Measurements from ENCODE around the gene SIK3.
"Not testable (repeated sequence)": the region's sequence is repeated elsewhere in the genome, so short reads cannot be mapped to it uniquely, and the experiment has no call there.

The SIK3 gene

DNA sequence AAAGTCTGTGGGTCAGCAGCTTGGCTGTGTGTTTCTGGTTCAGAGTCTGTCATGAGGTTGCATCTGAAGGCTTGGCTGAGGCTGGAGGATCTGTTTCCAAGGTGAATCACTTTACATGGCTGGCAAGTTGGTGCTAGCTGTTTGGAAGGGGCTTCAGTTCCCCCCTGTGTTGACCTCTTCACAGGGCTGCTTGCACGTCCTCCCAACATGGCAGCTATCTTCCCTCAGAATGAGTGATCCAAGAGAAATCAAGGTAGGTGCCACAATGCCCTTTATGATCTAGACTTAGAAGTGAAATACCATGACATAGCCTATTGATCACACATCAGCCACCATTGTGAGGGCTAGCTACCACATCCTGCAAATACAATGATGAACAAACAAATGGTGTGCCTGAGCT is 285.1 kb downstream of the SIK3 start:
- DNase-seq: no peak

DNA sequence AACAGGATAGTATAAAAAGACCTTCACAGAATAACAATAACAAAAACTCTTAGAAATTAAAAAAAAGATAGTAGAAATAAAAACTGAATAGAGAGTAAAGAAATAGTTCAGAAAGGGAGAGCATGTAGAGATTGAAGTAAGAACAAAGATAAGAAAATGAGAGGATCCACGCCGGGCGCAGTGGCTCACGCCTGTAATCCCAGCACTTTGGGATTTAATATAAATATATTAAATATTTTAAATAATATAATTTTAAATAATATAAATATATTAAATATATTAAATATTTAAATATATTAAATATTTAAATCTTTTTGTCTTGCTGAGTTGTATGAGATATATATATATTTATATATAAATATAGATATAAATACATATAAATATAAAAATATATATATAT is 286.1 kb downstream of the SIK3 start:
- DNase-seq: no peak

DNA sequence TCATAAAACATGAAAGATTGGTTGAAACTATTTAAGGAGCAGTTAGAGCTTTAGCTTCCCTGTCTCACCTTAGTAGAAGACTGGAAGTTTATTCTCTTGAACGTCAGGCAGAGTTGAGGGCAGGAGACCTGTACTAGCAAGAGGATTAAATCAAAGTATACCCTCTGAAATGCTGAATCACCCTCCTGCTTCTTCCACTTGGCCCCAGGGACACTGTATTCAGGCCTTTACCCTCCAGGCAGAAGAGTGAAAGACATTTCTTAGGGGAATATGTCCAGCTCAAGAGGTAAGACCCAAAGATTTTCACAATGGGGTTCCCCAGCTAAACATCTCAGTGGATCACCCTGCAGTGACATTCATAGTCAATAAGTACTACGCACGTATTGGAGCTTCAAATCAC is 287.0 kb downstream of the SIK3 start:
- DNase-seq: no peak

- no peak for DNase-seq
These were observed 289.7 kb downstream of the SIK3 start for GRCh38 chr11:116808262-116809175.

DNA sequence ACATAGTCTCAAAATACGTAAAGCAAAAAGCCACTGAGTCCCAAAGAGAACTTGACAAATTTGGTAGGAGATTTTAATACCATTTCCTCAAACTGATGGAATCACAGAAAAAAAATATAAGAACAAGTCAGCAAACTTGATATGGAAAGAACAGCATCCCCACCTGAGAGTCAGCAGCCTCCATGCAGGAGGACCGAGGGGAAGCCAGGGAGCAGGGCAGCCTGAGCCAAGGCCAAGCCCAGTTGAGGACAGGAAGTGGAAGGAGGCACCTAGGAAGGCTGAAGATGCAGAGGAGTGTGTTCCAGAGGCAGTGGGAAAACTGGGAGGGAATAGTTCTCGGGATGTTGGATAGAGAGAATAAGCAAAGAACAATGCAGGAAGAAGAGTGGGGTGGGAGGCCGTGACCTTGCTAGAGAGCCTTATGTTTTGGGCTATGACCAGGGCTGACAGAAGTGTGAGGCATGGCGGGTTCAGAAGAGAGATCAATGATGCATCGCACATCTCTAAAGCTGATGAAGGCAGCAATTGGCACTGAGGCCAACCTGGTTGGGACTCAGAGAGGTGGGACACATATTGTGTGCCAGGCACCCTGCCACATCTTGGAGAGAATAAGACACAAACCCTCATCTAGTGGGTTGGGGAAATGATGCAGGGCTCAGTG is 290.5 kb downstream of the SIK3 start:
- no peak for DNase-seq

- DNase-seq: no peak
These were observed 294.2 kb downstream of the SIK3 start for GRCh38 chr11:116804001-116804400.

DNA sequence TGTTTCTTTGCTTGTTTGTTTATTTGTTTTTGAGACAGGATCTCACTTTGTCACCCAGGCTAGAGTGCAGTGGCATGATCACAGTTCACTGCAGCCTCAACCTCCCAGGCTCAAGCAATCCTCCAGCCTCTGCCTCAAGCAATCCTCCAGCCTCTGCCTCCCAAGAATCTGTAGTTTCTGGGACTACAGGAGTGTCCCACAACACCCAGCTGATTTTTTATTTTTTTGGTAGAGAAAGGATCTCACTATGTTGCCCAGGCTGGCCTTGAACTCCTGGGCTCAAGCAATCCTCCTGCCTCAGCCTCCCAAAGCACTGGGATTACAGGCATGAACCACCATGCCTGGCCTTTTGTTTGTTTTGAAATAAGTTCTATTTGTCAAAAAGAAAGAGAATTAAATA is 296.6 kb downstream of the SIK3 start:
- DNase-seq: not testable (repeated sequence)

GRCh38 chr11:116800610-116801009 is 297.6 kb downstream of the SIK3 start:
- no peak for DNase-seq

DNA sequence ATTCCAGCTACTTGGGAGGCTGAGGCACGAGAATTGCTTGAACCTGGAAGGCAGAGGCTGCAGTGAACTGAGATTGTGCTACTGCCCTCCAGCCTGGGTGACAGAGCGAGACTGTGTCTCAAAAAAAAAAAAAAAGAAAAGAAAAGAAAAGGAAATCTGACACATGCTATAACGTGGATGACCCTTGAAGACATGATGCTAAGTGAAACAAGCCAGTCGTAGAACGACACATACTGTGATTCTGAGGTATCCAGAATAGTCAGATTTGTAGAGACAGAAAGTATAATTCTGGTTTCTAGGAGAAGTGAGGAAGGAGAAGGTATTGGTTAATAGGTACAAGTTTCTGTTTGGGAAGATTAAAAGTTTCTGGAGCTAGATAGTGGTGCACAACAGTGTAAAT is 299.9 kb downstream of the SIK3 start:
- no peak for DNase-seq

- DNase-seq: no peak
These were observed 300.4 kb downstream of the SIK3 start for GRCh38 chr11:116797816-116798215.

DNA sequence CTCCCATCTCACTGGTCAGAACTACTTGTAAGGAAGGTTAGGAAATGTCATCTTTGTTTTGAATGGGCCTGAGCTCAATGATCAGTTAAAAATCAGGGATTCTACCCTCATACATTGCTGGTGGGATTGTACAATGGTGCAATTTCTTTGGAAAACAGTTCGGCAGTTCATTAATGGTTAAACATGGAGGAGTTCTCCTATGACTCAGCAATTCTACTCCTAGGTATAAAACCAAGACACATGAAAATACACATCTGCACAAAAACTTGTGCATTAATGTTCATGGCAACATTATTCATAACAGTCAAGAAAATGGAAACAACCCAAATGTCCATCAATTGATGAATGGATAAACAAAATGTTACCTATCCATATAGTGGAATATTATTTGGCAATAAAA is 301.7 kb downstream of the SIK3 start:
- no peak for DNase-seq

GRCh38 chr11:116794851-116795250 is 303.4 kb downstream of the SIK3 start:
- no peak for DNase-seq

GRCh38 chr11:116793772-116794097 is 304.5 kb downstream of the SIK3 start:
- no peak for DNase-seq

Measured in activated CD8-positive, alpha-beta memory T cell treated with anti-CD3 and anti-CD28 coated beads for 24 hours (primary cell).